GM19452 (cell line): ENCODE results near the gene NINJ2.
A peak's percentile ranks its signal among the peaks of the same experiment; 100 is the strongest.
"Not testable (repeated sequence)": the region's sequence is repeated elsewhere in the genome, so short reads cannot be mapped to it uniquely, and the experiment has no call there.

Experiments
- ATAC-seq: cut with Tn5 transposase; IDR thresholded peaks from one replicate; pipeline ENCODE4 v1.9.1; 2021; ENCODE audit not compliant: unreplicated experiment

Gene NINJ2

DNA sequence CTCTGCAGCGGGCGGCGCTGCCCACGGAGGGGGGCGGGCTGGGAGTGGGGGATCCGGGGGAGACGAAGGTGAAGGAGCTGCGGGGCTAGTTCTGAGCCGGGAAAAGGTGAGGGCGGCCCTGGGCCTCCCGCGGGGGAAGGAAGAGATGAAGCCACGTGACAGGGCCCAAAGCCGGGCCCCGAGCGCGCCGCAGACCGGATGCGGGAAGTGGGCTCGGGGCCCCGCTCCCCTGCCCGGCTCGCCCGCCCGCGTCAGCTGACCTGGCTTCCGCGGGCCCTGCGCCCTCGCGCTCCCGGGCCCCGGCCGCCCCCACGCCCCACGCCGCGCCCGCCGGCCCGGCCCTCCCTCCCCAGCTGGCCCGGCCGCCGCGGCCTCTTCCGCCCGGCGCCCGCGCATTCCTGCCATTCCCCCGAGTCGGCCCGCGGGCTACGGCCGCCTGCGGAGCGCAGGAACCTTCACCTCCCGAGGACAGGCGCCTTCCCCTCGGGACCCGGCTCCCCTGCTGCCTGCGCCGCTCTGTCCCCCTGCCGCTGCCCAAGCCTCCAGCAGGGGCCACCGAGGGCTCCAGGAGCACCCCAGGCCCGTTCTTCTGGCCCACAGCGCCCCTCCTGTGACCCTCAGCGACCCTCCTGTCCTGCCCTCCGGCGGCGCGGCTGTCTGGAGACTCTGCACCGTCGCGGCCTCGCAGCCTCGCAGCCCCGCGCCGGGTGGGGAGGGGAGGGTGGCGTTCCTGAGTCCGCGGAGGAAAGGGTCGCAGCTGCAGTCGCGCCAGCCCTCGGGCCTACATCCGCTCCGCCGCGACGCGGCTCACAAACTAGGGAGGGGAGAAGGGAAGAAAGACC is 20.4 kb downstream of the NINJ2 start:
- ATAC-seq, result peak; percentile 68

GRCh38 chr12:641321-641720 is 21.9 kb downstream of the NINJ2 start:
- not testable (repeated sequence) for ATAC-seq

DNA sequence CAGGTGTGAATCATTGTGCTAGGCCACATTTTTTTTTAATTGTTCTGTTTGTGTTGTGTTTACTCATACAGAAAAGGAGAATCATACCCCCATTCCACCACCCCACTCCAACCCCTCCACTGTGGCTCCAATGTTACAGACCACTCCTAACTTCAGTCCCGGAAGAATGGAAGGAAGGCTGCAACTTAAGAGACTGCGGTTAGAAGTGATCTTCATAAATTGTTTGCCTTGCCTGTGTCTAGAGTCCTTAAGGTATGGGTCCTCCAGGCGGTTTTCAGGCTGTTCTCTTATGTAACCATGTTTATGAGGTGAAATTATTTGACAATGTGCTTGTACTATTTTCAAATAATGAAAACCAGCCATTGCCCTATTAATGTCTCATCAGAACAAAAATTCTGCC is 22.5 kb downstream of the NINJ2 start:
- no peak for ATAC-seq

- ATAC-seq, result no peak
Observed at GRCh38 chr12:639988-640387, 23.3 kb downstream of the NINJ2 start.

GRCh38 chr12:639566-639965 is 23.7 kb downstream of the NINJ2 start:
- ATAC-seq, result no peak

- no peak for ATAC-seq
Observed at GRCh38 chr12:638953-639557, 24.2 kb downstream of the NINJ2 start.

GRCh38 chr12:636632-637031 is 26.6 kb downstream of the NINJ2 start:
- ATAC-seq, result no peak

GRCh38 chr12:633731-634130 is 29.5 kb downstream of the NINJ2 start:
- no peak for ATAC-seq

- ATAC-seq, result no peak
Observed at GRCh38 chr12:632102-632696, 31.0 kb downstream of the NINJ2 start.

- ATAC-seq, result peak; percentile 91
Observed at GRCh38 chr12:630656-631632, 32.3 kb downstream of the NINJ2 start.

GRCh38 chr12:628742-629078 is 34.5 kb downstream of the NINJ2 start:
- ATAC-seq, result not testable (repeated sequence)

GRCh38 chr12:627863-628741 is 35.1 kb downstream of the NINJ2 start:
- ATAC-seq, result no peak

DNA sequence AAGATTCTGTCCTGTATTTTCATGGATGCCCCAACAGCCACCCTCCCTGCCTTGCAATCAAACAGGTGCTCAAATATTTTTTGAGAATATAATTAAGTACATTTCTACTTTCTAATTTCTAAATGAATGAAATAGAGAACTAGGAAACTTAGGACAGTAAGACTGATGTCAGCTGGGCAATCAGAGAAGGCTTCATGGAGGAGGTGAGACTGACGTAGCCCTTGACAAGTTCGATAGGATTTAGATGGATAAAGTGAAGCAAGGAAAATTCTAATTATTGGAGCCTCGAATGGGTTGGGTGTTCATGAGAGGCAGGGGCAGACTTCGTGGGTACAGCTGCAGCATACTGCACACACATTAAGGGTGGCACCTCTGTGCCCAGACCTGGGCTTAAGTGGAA is 36.0 kb downstream of the NINJ2 start:
- ATAC-seq, result no peak

- no peak for ATAC-seq
Observed at GRCh38 chr12:625998-626397, 37.2 kb downstream of the NINJ2 start.

DNA sequence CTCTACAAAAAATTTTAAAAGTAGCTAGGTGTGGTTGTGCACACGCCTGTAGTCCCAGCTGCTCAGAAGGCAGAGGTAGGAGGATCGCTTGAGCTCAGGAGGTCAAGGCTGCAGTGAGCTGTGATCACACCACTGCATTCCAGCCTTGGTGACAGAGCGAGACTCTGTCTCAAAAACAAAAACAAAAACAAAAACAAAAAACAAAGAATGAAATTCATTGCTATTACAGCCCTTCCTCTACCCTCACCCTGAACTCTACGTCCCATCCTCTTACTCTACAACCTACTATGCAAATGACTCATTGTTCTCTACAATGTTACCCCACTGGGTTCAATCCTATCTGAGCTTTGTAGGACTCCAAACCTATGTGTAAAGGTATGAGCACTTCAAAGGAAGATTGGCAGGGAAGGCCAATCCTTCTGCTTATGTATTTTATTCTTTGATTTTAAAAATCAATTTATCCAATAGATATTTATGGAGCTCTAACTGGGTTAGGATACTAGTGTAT is 39.3 kb downstream of the NINJ2 start:
- ATAC-seq, result no peak

- no peak for ATAC-seq
Observed at GRCh38 chr12:623172-623864, 39.9 kb downstream of the NINJ2 start.

- ATAC-seq, result no peak
Observed at GRCh38 chr12:622416-622815, 40.8 kb downstream of the NINJ2 start.

DNA sequence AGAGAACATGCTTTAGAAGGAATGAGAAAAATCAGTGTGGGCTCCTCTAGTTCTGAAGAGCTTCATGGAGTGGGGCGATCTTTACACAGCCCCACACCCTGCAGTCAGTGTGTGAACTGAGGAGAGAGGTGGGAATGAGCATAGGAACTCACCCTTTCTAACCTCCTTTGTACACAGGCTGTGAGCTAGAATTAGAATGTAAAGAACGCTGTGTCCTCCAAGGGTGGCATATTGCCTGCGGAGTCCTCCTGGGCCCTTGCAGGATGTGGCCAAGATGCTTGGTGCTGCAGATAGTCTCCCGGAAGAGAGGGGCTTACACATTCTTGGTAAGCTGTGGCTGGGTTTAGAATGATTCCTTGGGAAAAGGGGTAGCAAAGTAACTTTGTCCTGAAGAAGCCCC is 43.9 kb downstream of the NINJ2 start:
- ATAC-seq, result no peak

- no peak for ATAC-seq
Observed at GRCh38 chr12:618605-619004, 44.6 kb downstream of the NINJ2 start.
